NCI-H2029 treated with DMSO at 0.1 percent for 48 hours (cell line): ENCODE measurements around the gene AGPAT2.

ENCODE experiments used
- DNase-seq: peaks from one replicate; lab custom pipeline; 2025; lab: John Stamatoyannopoulos, UW

Gene AGPAT2

GRCh38 chr9:136661641-136662325, 25.5 kb downstream of the AGPAT2 start:
- DNase-seq: no peak

- DNase-seq: no peak
These were observed 26.2 kb downstream of the AGPAT2 start for GRCh38 chr9:136660971-136661550.

- DNase-seq: no peak
These were observed 27.1 kb downstream of the AGPAT2 start for GRCh38 chr9:136659861-136660784.

DNA sequence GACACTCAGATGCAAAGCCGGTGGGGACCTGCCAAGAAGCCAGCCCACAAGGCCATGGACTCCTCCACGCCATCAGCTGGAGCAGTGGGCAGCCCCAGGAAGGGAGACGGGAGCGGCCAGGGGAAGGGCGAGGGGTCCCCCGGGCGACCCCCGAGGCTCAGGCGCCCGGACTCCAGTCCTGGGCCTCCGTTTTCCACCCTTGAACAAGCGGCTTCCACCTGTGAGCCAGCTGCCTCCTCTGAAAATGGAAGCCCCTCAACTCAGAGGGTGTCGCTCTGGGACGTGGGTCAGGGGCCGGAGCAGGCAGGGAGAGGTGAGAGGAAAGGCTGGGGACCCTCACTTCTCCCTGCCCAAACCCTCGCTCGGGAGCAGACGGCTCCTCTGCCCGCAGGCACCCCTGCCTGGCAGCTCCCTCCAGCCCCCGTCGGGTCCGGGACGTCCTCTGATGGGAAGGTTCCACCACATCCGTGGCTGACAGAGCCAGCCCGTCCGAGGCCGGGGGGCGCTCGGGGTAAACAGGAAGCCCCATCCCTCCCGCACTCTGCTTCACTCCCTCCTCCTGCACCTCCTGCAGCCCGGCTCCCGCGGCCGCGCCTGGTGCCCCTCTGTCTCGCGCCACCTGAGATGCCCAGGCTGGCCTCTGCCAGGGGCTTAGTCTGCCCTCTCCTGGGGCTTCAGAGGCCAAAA, 28.3 kb downstream of the AGPAT2 start:
- no peak for DNase-seq

GRCh38 chr9:136657974-136658848, 29.0 kb downstream of the AGPAT2 start:
- DNase-seq: no peak

DNA sequence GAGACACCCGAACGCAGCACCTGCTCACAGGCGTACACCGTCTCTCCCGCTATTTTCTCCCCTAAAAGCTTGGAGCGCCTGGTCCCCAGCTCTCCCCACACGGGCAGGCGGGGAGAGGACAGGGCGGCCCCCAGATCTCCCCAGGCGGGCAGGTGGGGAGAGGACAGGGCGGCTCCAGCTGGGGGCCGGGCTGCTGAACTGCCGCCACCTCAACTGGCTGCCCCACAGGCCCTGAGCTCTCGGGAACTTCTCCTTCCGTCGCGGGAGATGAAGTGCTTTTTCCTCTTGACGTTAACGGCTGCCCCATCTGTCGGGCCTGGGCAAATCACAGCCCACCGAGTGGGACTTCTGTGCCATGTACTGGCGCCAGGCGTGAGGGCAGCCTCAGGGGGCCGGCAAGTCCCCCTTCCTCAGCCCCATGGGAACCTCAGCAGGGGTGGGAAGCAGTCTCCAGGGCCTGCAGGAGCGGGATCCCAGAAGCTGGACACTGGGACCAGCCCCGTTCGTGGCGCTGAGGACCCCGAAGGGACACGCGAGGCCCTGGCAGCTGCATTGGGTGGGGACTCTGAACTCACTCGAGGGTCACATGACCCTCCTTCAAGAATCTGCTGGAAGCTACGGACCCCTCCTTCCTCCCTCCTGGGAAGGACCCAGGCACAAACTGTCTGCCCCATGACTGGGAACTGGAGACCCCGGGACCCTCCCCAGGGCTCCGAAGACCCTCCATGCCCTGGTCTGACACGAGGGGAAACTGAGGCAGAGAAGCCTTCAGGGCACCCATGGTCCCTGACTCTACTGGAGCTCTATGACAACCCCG, 30.3 kb downstream of the AGPAT2 start:
- DNase-seq: no peak

DNA sequence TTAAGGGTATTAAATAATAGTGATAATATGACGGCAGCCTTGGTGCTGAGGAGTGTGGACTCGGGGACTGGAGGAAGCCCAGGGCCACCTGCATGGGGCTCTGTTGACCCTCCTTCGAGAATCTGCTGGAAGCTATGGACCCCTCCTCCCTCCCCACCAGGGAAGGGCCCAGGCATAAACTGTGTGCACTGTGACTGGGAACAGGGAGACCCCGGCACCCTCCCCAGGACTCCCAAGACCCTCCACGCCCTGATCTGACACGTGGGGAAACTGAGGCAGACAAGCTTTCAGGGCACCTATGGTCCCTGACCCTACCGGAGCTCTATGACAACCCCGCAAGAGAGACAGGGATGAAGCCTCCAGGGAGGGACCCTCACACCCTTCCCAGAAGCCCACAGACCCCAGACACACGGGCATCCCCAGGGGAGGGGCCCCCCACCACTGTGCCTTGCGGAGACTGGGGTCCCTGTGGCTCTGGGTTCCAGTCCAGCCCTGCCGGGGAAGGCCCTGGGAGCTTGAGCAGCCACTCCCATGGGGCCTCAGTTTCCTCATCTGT, 31.0 kb downstream of the AGPAT2 start:
- no peak for DNase-seq

DNA sequence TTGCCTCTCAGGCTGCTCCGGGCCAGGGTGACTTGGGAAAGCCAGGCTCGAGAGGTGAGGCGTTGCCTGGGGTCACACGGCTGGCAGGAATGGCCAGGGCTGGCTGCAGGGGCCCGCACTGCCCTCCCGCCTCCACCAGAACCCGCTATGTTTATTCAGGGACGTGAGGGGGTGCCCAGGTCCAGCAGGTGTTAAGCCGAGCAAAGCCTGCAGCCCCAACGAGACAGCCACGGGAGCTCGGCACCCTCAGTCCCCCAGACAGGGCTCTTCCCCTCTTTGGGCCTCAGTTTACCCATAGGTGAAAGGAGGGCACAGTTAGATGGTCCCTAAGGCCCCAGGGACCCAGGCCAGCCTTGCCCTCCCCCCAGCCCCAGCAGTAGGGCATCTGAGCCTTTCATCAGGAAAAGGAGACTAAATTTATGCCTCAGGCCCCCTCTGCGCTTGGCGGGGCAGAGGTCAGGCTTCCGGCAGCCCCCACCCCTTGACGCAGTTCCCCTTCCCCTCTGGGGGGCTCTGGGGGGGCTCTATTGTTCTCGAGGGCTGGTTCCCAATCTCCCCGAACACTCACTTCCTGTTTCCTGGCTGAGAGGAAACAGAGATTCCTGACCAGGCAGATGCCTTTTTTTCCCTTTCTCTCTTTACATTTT, 31.6 kb downstream of the AGPAT2 start:
- DNase-seq: no peak

- DNase-seq: no peak
These were observed 32.3 kb downstream of the AGPAT2 start for GRCh38 chr9:136654820-136655535.

DNA sequence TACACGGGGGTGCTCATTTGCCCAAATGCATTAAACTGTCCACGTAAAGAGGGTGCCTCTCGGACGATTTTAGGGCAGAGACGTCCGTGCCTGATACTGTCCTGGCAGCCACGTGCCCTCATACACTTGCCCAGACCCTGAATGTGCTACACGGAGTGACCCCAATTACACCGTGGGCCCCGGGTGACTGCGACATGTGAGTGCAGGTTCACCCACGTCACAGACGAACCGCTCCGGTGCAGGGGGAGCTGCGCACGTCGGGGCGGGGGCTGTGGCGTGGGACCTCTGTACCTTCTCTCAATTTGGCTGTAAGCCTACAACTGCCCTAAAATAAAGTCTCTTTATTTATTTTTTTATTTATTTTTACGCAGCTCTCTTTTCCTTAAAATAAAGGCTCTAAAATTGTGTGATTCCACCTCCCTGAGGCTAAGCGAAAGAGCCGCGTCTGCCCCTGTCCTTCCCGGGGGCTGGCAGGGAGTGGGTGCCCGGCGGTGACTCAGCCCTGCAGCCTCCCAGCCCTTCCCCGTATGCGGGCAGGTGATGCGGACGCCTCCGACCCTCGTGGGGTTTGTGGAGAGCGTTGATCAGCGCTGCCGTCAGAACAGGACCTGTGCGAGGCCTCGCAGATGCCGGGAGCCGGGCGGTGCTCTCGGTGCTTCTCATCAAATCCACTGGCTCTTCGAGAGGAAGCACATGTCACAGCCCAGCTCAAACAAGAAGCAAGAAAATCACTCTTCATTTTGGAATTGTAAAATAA, 33.8 kb downstream of the AGPAT2 start:
- DNase-seq: no peak

- DNase-seq: no peak
These were observed 35.4 kb downstream of the AGPAT2 start for GRCh38 chr9:136651860-136652259.

DNA sequence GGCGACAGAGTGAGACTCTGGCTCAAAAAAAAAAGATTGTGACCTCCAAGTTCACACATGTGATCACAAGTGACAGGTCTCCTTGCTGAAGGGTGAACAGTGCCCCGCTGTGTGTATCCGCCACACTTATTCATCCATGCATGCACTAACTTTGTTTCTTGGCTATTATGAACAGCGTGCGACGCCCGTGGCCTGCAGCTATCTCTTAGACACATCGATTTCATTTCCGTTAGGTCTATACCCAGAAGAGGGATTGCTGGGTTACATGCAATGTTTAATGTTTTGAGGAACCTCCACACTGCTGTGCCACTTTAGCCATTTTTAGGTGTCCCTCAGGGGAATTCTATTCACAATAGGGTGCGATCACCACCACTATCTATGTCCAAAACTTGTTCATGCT, 36.6 kb downstream of the AGPAT2 start:
- no peak for DNase-seq

- DNase-seq: no peak
These were observed 37.2 kb downstream of the AGPAT2 start for GRCh38 chr9:136650021-136650420.

DNA sequence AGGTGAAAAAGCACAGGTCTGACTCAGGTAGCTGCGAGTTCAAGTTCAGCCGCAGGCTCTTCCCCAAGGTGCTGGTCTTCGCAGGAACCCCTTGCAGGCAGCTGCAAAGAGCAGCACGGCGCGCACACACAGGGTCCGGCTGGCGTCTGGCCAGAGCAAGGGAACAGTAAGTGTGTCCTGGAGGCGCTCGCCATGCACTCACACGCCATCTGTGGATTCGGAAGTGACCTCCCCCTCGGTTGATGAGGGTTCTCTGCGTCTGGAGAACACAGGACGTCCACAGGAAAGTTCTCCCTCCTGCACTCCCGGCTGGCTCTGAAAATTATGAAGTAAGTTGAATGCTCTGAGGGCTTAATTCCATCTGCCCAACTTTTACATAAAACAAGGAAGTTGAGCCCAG, 38.5 kb downstream of the AGPAT2 start:
- no peak for DNase-seq

DNA sequence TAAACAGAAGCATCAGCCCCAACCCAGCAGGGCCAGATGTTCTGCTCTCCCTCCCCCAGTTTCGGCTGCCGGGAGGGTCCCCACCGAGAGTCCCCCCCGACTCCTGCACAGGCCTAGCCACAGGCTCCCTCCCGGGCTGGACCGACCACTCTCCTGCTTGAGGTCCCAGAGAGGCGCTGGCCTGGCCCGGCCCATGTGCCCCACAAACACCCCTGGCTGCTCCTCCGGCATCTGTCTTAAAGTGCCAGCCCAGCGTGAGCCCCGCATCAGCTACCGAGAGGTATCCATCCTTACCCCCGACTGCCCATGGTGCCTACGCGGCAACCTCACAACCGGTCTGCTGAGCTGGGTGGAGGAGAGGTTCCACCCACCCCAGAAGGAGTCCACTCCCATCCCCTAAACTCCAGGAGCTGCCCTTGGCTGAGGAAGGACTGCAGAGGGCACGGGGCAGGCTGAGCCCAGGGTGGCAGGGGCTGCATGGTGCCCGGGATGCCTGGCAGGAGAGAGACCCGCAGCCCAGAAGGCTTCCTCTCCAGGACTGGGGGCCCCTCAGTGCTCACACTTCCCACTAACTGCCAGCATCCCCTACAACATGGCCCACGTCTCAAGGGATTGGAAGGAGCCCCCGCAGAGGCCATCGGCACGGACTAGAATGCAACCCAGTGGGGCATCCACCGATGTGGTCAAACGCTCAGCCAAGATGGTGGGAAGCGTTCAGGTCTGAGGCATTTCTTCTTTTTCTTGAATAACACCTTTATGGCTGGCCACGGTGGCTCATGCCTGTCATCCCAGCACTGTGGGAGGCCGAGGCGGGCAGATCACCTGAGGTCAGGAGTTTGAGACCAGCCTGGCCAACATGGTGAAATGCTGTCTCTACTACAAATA, 40.2 kb downstream of the AGPAT2 start:
- no peak for DNase-seq

GRCh38 chr9:136645903-136646754, 41.1 kb downstream of the AGPAT2 start:
- DNase-seq: no peak
